GM23338 (cell line): ENCODE results near the gene C17orf50. TPM values are rescaled to one million over a fixed set of nuclear protein-coding genes. Genes with fewer than 3 reads are reported as not detected.

Experiments used
- CREB1 ChIP-seq: fragments of 250-450 bp; sonication (Bioruptor Pico); IDR thresholded peaks from 2 replicates; pipeline ENCODE4 v1.5.0; 2020; ENCODE audit warnings: low read depth, mild to moderate bottlenecking, moderate library complexity
- POLR2AphosphoS5 ChIP-seq: IDR thresholded peaks from 2 replicates; pipeline ENCODE4 v1.6.1; 2016; ENCODE audit warnings: antibody characterized with exemption, low read depth
- REST ChIP-seq: IDR thresholded peaks from one replicate; pipeline ENCODE4 v1.6.1; 2018; ENCODE audit warnings: antibody characterized with exemption; ENCODE audit not compliant: unreplicated experiment
- polyA plus RNA-seq: library from polyadenylated mRNA; unstranded; fragments of >200 nt; fragmentation: Nextera tagmentation; extraction: Ambion mirVana; gene quantifications from 2 replicates; pipeline ENCODE4 v1.2.1, GENCODE V29; 2016
- total RNA-seq: library from RNA; depleted of rRNA; stranded (reverse); fragments of >200 nt; shearing (Covaris generic); gene quantifications from 2 replicates; pipeline ENCODE4 v1.2.3, GENCODE V29; 2014
- TF ChIP-seq, protein P1 (sequence below): fragments of 250-450 bp; sonication (Bioruptor Pico); IDR thresholded peaks from 2 replicates; pipeline ENCODE4 v1.5.0; 2020; ENCODE audit warnings: mild to moderate bottlenecking, moderate library complexity

The C17orf50 gene
- total and polyA plus RNA-seq, 2 experiments from 2014 or later, result 0.74 to 1.6 TPM

DNA sequence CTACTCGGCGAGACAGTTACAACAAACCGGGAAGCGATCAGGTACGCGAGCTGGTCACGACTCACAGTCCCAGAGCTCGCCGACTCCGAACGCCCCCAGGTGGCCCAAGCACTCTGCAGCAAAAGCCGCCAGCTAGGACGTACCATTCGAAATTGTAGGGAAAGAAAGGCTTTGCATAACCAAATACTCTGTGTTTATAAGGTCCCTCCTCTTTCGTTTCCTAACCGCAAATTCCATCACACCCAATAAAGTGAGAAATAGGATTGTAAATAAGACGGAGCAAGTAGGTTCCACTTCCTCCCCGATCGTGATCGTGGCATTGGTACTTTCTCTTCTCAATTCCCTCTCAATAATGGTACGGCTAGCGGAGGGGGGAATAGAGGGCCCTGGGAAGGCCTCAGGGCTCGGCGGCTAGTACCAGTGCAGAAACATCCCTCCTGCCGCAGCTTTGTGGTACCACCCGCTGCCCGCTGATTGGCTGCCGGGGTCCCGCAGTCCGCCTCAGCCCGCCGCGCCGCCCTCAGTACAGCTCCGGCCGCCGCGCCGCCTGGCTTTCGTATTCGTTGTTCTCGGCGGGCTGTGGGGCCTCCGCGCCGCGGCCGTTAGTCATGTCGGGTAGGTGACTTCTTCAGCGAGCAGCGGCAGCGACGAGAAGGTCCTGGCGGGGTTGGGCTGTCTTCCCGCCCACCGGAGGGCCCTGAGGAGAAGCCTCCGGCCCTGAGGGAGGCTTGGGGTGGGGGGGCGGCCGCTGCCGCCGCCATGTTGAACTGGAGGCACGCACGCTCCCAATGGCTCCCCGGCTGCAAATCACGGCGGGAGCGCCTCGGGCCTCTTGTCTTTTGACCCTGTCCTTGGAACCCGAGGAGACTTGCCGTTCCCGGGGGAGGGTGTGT, 48.5 kb downstream of the C17orf50 start, which contains the start of gene TAF15 (continued):
- no peak for TF ChIP-seq REST
- peak; percentile 97 for TF ChIP-seq POLR2AphosphoS5
- TF ChIP-seq, protein P1, sequence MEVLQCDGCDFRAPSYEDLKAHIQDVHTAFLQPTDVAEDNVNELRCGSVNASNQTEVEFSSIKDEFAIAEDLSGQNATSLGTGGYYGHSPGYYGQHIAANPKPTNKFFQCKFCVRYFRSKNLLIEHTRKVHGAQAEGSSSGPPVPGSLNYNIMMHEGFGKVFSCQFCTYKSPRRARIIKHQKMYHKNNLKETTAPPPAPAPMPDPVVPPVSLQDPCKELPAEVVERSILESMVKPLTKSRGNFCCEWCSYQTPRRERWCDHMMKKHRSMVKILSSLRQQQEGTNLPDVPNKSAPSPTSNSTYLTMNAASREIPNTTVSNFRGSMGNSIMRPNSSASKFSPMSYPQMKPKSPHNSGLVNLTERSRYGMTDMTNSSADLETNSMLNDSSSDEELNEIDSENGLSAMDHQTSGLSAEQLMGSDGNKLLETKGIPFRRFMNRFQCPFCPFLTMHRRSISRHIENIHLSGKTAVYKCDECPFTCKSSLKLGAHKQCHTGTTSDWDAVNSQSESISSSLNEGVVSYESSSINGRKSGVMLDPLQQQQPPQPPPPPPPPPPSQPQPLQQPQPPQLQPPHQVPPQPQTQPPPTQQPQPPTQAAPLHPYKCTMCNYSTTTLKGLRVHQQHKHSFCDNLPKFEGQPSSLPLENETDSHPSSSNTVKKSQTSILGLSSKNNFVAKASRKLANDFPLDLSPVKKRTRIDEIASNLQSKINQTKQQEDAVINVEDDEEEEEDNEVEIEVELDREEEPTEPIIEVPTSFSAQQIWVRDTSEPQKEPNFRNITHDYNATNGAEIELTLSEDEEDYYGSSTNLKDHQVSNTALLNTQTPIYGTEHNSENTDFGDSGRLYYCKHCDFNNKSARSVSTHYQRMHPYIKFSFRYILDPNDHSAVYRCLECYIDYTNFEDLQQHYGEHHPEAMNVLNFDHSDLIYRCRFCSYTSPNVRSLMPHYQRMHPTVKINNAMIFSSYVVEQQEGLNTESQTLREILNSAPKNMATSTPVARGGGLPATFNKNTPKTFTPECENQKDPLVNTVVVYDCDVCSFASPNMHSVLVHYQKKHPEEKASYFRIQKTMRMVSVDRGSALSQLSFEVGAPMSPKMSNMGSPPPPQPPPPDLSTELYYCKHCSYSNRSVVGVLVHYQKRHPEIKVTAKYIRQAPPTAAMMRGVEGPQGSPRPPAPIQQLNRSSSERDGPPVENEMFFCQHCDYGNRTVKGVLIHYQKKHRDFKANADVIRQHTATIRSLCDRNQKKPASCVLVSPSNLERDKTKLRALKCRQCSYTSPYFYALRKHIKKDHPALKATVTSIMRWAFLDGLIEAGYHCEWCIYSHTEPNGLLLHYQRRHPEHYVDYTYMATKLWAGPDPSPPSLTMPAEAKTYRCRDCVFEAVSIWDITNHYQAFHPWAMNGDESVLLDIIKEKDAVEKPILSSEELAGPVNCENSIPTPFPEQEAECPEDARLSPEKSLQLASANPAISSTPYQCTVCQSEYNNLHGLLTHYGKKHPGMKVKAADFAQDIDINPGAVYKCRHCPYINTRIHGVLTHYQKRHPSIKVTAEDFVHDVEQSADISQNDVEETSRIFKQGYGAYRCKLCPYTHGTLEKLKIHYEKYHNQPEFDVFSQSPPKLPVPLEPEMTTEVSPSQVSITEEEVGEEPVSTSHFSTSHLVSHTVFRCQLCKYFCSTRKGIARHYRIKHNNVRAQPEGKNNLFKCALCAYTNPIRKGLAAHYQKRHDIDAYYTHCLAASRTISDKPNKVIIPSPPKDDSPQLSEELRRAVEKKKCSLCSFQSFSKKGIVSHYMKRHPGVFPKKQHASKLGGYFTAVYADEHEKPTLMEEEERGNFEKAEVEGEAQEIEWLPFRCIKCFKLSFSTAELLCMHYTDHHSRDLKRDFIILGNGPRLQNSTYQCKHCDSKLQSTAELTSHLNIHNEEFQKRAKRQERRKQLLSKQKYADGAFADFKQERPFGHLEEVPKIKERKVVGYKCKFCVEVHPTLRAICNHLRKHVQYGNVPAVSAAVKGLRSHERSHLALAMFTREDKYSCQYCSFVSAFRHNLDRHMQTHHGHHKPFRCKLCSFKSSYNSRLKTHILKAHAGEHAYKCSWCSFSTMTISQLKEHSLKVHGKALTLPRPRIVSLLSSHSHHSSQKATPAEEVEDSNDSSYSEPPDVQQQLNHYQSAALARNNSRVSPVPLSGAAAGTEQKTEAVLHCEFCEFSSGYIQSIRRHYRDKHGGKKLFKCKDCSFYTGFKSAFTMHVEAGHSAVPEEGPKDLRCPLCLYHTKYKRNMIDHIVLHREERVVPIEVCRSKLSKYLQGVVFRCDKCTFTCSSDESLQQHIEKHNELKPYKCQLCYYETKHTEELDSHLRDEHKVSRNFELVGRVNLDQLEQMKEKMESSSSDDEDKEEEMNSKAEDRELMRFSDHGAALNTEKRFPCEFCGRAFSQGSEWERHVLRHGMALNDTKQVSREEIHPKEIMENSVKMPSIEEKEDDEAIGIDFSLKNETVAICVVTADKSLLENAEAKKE (CRISPR knock-in tag), result no peak
- peak; percentile 40 for TF ChIP-seq CREB1 (CRISPR knock-in tag)
